ENCODE data around the gene ABHD5.

The ABHD5 gene

GRCh38 chr3:43686333-43686699 lies 4.4 kb upstream of the ABHD5 start:
- no peak for DNase-seq

- DNase-seq = no peak
Observed at GRCh38 chr3:43686700-43687498, 3.8 kb upstream of the ABHD5 start.

- DNase-seq = no peak
Observed at GRCh38 chr3:43687499-43687811, 3.3 kb upstream of the ABHD5 start.

GRCh38 chr3:43688245-43688650 lies 2.5 kb upstream of the ABHD5 start:
- DNase-seq = no peak

- no peak for DNase-seq
Observed at GRCh38 chr3:43689166-43689565, 1.6 kb upstream of the ABHD5 start.

GRCh38 chr3:43689766-43690399 lies 855 bp upstream of the ABHD5 start:
- DNase-seq = no peak

- peak; percentile 80 for DNase-seq
Observed at GRCh38 chr3:43691120-43691995, 620 bp downstream of the ABHD5 start.

GRCh38 chr3:43692085-43692855 lies 1.5 kb downstream of the ABHD5 start:
- DNase-seq = no peak

GRCh38 chr3:43692971-43693370 lies 2.2 kb downstream of the ABHD5 start:
- DNase-seq = no peak

GRCh38 chr3:43693594-43693993 lies 2.9 kb downstream of the ABHD5 start:
- DNase-seq = no peak

- DNase-seq = no peak
Observed at GRCh38 chr3:43695443-43695842, 4.7 kb downstream of the ABHD5 start.

- no peak for DNase-seq
Observed at GRCh38 chr3:43695863-43696262, 5.1 kb downstream of the ABHD5 start.

- DNase-seq = no peak
Observed at GRCh38 chr3:43696441-43696840, 5.7 kb downstream of the ABHD5 start.

- no peak for DNase-seq
Observed at GRCh38 chr3:43696881-43697280, 6.1 kb downstream of the ABHD5 start.

GRCh38 chr3:43699864-43700263 lies 9.1 kb downstream of the ABHD5 start:
- DNase-seq = no peak

GRCh38 chr3:43704697-43705096 lies 14.0 kb downstream of the ABHD5 start:
- no peak for DNase-seq

GRCh38 chr3:43706342-43706741 lies 15.6 kb downstream of the ABHD5 start:
- no peak for DNase-seq

- no peak for DNase-seq
Observed at GRCh38 chr3:43707266-43707665, 16.5 kb downstream of the ABHD5 start.

GRCh38 chr3:43707998-43708397 lies 17.3 kb downstream of the ABHD5 start:
- DNase-seq = no peak

GRCh38 chr3:43709022-43709421 lies 18.3 kb downstream of the ABHD5 start:
- no peak for DNase-seq

GRCh38 chr3:43710607-43711006 lies 19.9 kb downstream of the ABHD5 start:
- no peak for DNase-seq

- no peak for DNase-seq
Observed at GRCh38 chr3:43718296-43718695, 27.6 kb downstream of the ABHD5 start.

- no peak for DNase-seq
Observed at GRCh38 chr3:43723121-43723734, 32.5 kb downstream of the ABHD5 start.

Measured in right forelimb (tissue), 1 donor.